Measurements from ENCODE around the gene CFDP1. TPM values are rescaled to one million over a fixed set of nuclear protein-coding genes. Genes with fewer than 3 reads are reported as not detected.
A peak's percentile ranks its signal among the peaks of the same experiment; 100 is the strongest.

Gene CFDP1
- total and polyA plus RNA-seq, 2 of the 13 experiments (the other 11 are each of a cell fraction or from before 2014, with no cell fraction given): 78.6 to 153 TPM

GRCh38 chr16:75463389-75464121 lies 30.3 kb upstream of the CFDP1 start (continued):
- TF ChIP-seq PAXIP1 (CRISPR knock-in tag; conservative IDR thresholded peaks at IDR 0.05): peak; percentile 12; the same call in 1 of the 2 replicates
- 0 out of 2 replicates have a peak, but pooled peaks have one; percentile 12 for TF ChIP-seq ZNF441 (CRISPR knock-in tag; IDR thresholded peaks at IDR 0.05; ENCODE audit: borderline replicate concordance)
- peak; percentile 98; the same call in 1 of the 2 replicates for TF ChIP-seq FOXO4 (CRISPR knock-in tag; conservative IDR thresholded peaks at IDR 0.05)
- peak; percentile 31; the same call in 1 of the 2 replicates for TF ChIP-seq ZNF678 (CRISPR knock-in tag; IDR thresholded peaks at IDR 0.05)
- 0 out of 2 replicates have a peak, but pooled peaks have one; percentile 15 for TF ChIP-seq HOXA5 (CRISPR knock-in tag; IDR thresholded peaks at IDR 0.05)
- TF ChIP-seq ZNF609 (CRISPR knock-in tag; IDR thresholded peaks at IDR 0.05; ENCODE audit: borderline replicate concordance): peak; percentile 14; the same call in 1 of the 2 replicates
- peak; percentile 37; the same call in 1 of the 2 replicates for TF ChIP-seq NCOA1 (CRISPR knock-in tag; IDR thresholded peaks at IDR 0.05)
- TF ChIP-seq SOX5 (CRISPR knock-in tag; IDR thresholded peaks at IDR 0.05; ENCODE audit: borderline replicate concordance): 0 out of 2 replicates have a peak, but pooled peaks have one; percentile 14
- 0 out of 2 replicates have a peak, but pooled peaks have one; percentile 2 for TF ChIP-seq KDM5B (CRISPR knock-in tag; IDR thresholded peaks at IDR 0.05; ENCODE audit: borderline replicate concordance)
- TF ChIP-seq ZNF205 (CRISPR knock-in tag; IDR thresholded peaks at IDR 0.05): 0 out of 2 replicates have a peak, but pooled peaks have one; percentile 45
- peak; percentile 57; the same call in 1 of the 2 replicates for TF ChIP-seq NKX3-1 (CRISPR knock-in tag; IDR thresholded peaks at IDR 0.05)
- TF ChIP-seq NR2F1 (CRISPR knock-in tag; IDR thresholded peaks at IDR 0.05): 0 out of 4 replicates have a peak, but pooled peaks of 1 of the 2 experiments have one; percentile 8
- 0 out of 2 replicates have a peak, but pooled peaks have one; percentile 9 for TF ChIP-seq CREB3 (CRISPR knock-in tag; IDR thresholded peaks at IDR 0.05)
- 0 out of 2 replicates have a peak, but pooled peaks have one; percentile 49 for TF ChIP-seq ZNF160 (CRISPR knock-in tag; IDR thresholded peaks at IDR 0.05)
- 0 out of 2 replicates have a peak, but pooled peaks have one; percentile 39 for TF ChIP-seq BATF2 (CRISPR knock-in tag; IDR thresholded peaks at IDR 0.05)

Measured in HepG2 (cell line).